Measurements from ENCODE around the gene POR. TPM values are rescaled to one million over a fixed set of nuclear protein-coding genes. Genes with fewer than 3 reads are reported as not detected.

Gene POR
- total RNA-seq, 1 experiment from 2014 or later = 205 TPM

- Histone ChIP-seq H3K27ac (no peak overlapping the region), H3K9me3 (ENCODE audit: insufficient read depth, low read depth) (no peaks in the 10 kb centered on the region), H4K20me1 (ENCODE audit: insufficient read depth) (no peaks in the 10 kb centered on the region), H3K36me3 (ENCODE audit: low read depth) (no peaks in the 10 kb centered on the region), H2AFZ (peak overlapping the region; percentile 83), H3K27me3 (ENCODE audit: insufficient read depth, low read depth) (no peaks in the 10 kb centered on the region), H3K4me1 (replicated peaks; ENCODE audit: insufficient read depth) (peaks cover 28% of the 10 kb centered on the region), H3K9me2 (ENCODE audit: insufficient read depth) (no peaks in the 10 kb centered on the region), H3K4me2 (peak overlapping the region; percentile 86), H3F3A (ENCODE audit: insufficient read depth, low read depth) (peaks cover 3% of the 10 kb centered on the region; the same call in 1 of the 2 replicates), H3K79me2 (ENCODE audit: low read depth) (0 out of 2 replicates have a peak, but pooled peaks cover 6% of the 10 kb centered on the region), H3K4me3 (peak overlapping the region; percentile 92)
- peak; percentile 45 to 63 for DNase-seq
- intact Hi-C loops (cut with micrococcal nuclease; ENCODE audit: unreplicated experiment) = loop anchor here (1.0 to 5.0 kb wide), 5 partner anchors 37 to 127 kb away; partner anchors contain the start of genes MDH2, POR and STYXL1
- no TSS peak for BruUV-seq (replicated peaks)
- POLR2A ChIA-PET (ENCODE audit: unreplicated experiment) = no interaction called here
- TF ChIP-seq, protein P1, sequence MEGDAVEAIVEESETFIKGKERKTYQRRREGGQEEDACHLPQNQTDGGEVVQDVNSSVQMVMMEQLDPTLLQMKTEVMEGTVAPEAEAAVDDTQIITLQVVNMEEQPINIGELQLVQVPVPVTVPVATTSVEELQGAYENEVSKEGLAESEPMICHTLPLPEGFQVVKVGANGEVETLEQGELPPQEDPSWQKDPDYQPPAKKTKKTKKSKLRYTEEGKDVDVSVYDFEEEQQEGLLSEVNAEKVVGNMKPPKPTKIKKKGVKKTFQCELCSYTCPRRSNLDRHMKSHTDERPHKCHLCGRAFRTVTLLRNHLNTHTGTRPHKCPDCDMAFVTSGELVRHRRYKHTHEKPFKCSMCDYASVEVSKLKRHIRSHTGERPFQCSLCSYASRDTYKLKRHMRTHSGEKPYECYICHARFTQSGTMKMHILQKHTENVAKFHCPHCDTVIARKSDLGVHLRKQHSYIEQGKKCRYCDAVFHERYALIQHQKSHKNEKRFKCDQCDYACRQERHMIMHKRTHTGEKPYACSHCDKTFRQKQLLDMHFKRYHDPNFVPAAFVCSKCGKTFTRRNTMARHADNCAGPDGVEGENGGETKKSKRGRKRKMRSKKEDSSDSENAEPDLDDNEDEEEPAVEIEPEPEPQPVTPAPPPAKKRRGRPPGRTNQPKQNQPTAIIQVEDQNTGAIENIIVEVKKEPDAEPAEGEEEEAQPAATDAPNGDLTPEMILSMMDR (conservative IDR thresholded peaks at IDR 0.05) = no peak
- TF ChIP-seq EZH2 (IDR thresholded peaks at IDR 0.05; ENCODE audit: low read depth) = no peak
- CTCF ChIA-PET = no interaction called here
These were observed 78.9 kb downstream of the POR start for GRCh38 chr7:75993689-75994387.

GRCh38 chr7:75994388-75995051 lies 79.6 kb downstream of the POR start, which contains the start of gene TMEM120A:
Gene TMEM120A (minus strand): TSS chr7:75994595. CDS start chr7:75994570, 25 bp downstream.
- Histone ChIP-seq H3K36me3 (ENCODE audit: low read depth) (no peaks in the 10 kb centered on the region), H3F3A (ENCODE audit: insufficient read depth, low read depth) (peaks cover 3% of the 10 kb centered on the region; the same call in 1 of the 2 replicates), H3K79me2 (ENCODE audit: low read depth) (0 out of 2 replicates have a peak, but pooled peaks cover 6% of the 10 kb centered on the region), H3K4me2 (peak within 1 kb of the TSS; percentile 86), H3K9me3 (ENCODE audit: insufficient read depth, low read depth) (no peaks in the 10 kb centered on the region), H3K9me2 (ENCODE audit: insufficient read depth) (no peaks in the 10 kb centered on the region), H4K20me1 (ENCODE audit: insufficient read depth) (no peaks in the 10 kb centered on the region), H3K4me1 (replicated peaks; ENCODE audit: insufficient read depth) (peaks cover 27% of the 10 kb centered on the region), H2AFZ (peak within 1 kb of the TSS; percentile 83), H3K27ac (no peak within 1 kb of the TSS), H3K4me3 (peak within 1 kb of the TSS; percentile 92), H3K27me3 (ENCODE audit: insufficient read depth, low read depth) (no peaks in the 10 kb centered on the region)
- POLR2A ChIA-PET (ENCODE audit: unreplicated experiment) = no interaction called here
- intact Hi-C loops (cut with micrococcal nuclease; ENCODE audit: unreplicated experiment) = loop anchor here (5.0 kb wide), 3 partner anchors 53 to 127 kb away; partner anchors contain the start of genes MDH2 and STYXL1
- CTCF ChIA-PET = no interaction called here
- no peak for TF ChIP-seq EZH2 (IDR thresholded peaks at IDR 0.05; ENCODE audit: low read depth)
- TF ChIP-seq, protein P1 (conservative IDR thresholded peaks at IDR 0.05) = 0 out of 2 replicates have a peak, but pooled peaks have one; percentile 16
- no TSS peak for BruUV-seq (replicated peaks)
- peak; percentile 79 to 98 for DNase-seq

GRCh38 chr7:75995052-75995471 lies 80.1 kb downstream of the POR start:
- Histone ChIP-seq H3K4me3 (peak overlapping the region; percentile 92), H3K9me3 (ENCODE audit: insufficient read depth, low read depth) (no peaks in the 10 kb centered on the region), H3K9me2 (ENCODE audit: insufficient read depth) (no peaks in the 10 kb centered on the region), H3F3A (ENCODE audit: insufficient read depth, low read depth) (peaks cover 3% of the 10 kb centered on the region; the same call in 1 of the 2 replicates), H2AFZ (no peak overlapping the region), H3K36me3 (ENCODE audit: low read depth) (no peaks in the 10 kb centered on the region), H3K4me1 (replicated peaks; ENCODE audit: insufficient read depth) (peaks cover 22% of the 10 kb centered on the region), H3K27me3 (ENCODE audit: insufficient read depth, low read depth) (no peaks in the 10 kb centered on the region), H3K4me2 (peak overlapping the region; percentile 86), H3K79me2 (ENCODE audit: low read depth) (0 out of 2 replicates have a peak, but pooled peaks cover 6% of the 10 kb centered on the region), H4K20me1 (ENCODE audit: insufficient read depth) (no peaks in the 10 kb centered on the region), H3K27ac (no peak overlapping the region)
- CTCF ChIA-PET = no interaction called here
- intact Hi-C loops (cut with micrococcal nuclease; ENCODE audit: unreplicated experiment) = no loop called here
- POLR2A ChIA-PET (ENCODE audit: unreplicated experiment) = interaction anchor here (0.8 kb wide), 1 partner anchor 38 kb away, joined by 7 read pairs; no protein-coding TSS in a partner anchor
- DNase-seq = no peak
- BruUV-seq (replicated peaks) = no TSS peak
- TF ChIP-seq, protein P1 (conservative IDR thresholded peaks at IDR 0.05) = no peak
- no peak for TF ChIP-seq EZH2 (IDR thresholded peaks at IDR 0.05; ENCODE audit: low read depth)

Data from PC-9 (cell line).